GM21423 (cell line): Measurements from ENCODE around the gene RETREG2.

Experiments
- ATAC-seq: cut with Tn5 transposase; IDR thresholded peaks from one replicate; pipeline ENCODE4 v1.9.1; 2021; ENCODE audit warnings: mild to moderate bottlenecking, moderate library complexity; ENCODE audit not compliant: unreplicated experiment

The RETREG2 gene

GRCh38 chr2:219168526-219168925 is 9.5 kb upstream of the RETREG2 start:
- no peak for ATAC-seq

DNA sequence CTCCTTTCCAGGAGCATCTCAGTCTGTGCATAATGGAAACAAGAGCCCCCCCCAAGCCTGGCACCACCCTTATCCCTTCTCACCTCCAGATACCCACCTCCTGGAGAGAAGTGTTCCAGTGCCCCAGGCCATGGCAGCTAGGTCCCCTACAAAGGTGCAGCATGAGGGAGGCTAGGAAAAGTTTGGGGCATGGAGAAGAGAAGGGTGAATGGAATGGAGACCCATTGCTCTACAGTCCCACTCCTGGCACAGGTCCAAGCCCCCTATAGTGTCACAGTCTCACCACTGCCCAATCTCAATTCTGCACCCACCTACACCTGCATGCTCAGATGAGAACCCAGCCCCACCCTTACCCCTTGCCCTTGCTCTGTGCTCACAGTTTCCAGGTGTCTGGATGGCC is 9.1 kb upstream of the RETREG2 start:
- ATAC-seq: no peak

DNA sequence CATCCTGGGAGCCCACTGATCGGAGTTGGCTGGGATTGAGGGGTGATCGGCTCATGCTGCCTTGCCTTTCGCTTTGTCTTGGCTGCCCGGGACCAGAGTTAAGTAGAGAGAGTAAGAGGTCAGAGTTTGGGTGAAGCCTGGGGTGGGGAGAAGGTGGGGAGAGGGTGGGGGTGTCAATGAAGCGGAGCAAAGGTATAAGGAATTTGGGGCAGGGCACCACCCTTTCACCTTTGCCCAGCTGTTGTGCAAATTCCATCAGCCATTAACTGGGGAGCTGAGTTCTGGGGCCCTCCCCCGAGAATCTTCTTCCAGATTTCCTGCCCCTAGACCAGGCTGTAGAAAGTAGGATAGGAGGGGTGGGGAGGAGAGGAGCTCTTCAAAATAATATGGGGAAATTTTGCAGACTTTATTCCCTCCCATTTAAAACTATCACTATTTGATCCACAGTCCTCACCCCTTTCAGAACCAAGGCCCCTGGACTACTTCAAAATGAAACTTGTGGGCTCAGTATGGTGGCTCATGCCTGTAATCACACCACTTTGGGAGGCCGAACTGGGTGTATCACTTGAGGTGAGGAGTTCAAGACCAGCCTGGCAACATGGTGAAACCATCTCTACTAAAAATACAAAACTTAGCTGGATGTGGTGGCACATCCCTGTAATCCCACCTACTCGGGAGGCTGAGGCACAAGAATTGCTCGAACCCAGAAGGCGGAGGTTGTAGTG is 8.0 kb upstream of the RETREG2 start, which contains the start of gene SLC23A3:
TSS of gene SLC23A3 (minus strand) at position 100 of the 725 bp plus-strand sequence. CDS start at position 55, 45 bp downstream.
- no peak for ATAC-seq

DNA sequence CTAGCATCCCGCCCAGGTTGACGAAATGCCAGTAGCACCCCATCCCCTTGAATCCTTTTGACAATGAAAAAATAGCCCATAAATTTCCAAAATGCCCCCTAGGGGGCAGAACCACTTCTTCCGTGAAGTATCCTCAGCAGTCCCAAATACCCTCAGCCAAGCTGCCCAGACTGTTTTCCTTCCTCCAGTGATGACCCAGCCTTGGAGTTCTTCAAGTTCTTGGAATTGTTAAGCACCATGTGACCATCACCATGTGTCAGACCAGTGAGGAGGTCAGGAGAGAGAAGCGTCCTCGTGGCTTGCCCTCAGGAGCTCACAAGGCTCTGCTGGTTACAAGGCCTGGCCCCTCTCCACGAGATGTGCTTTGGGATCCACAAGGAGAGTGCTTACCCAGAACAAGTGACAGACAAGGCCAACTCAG is 6.8 kb upstream of the RETREG2 start:
- no peak for ATAC-seq

DNA sequence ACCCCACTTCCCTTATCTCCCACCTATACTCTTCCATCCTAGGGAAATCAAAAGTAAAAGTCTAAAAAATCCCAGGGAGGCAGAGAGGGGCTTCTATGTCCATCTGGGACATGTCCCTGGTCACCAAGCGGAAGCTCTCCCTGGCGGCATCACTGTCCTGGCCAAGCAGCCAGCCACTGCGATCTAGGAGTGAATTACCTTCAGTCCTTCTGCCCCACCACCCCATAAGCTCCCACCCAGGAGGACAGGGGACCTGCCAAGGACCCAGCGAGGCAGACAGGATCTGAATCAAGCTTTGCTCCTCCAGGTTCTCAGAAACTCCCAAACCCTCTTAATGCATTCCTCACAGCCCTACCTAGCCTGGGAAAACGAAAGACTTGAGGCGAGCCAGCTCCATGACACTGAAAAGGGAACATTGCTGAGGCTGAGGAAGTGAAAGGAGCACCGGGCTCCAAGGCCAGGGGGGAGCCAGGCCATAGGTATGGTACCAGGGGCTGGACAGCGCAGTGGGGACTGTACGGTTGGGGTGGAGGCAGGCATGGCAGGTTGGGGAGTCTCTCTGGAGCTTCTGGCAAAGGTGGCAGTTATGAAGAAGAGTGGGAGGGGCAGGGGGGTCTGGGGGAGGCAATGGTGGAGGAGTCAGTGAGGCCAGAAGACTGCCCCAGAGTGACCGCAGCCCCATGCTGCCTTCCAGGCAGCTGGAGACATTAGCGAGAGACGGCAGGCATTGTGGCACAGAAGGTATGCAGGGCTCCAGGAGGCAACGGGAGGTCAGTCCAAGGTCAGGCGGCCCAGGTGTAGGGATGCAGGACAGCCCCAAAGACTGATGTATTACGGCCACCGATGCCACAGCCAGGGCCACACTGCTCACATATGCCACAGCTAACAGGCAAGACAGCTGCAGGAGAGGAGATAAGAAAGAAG is 5.6 kb upstream of the RETREG2 start:
- no peak for ATAC-seq

GRCh38 chr2:219173176-219173575 is 4.9 kb upstream of the RETREG2 start:
- ATAC-seq: no peak

DNA sequence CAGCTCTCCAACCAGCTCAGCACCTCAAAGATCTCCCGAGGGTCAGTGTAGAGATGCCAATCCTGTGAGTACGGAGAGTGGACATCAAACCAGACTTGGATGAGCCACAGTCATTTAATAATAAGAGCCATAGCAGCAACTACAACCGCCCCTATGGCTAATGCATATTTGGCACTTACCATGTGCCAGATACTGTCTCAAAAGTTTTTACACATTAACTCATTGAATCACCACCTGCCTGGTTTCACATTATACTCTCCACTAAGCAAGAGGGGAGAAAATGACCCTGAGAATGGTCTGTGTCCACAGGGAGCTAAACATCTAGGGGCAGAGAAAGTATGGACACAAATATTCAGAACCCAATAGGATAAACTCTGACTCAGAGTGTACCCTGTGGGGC is 3.9 kb upstream of the RETREG2 start:
- no peak for ATAC-seq

GRCh38 chr2:219174801-219175200 is 3.3 kb upstream of the RETREG2 start:
- ATAC-seq: no peak

DNA sequence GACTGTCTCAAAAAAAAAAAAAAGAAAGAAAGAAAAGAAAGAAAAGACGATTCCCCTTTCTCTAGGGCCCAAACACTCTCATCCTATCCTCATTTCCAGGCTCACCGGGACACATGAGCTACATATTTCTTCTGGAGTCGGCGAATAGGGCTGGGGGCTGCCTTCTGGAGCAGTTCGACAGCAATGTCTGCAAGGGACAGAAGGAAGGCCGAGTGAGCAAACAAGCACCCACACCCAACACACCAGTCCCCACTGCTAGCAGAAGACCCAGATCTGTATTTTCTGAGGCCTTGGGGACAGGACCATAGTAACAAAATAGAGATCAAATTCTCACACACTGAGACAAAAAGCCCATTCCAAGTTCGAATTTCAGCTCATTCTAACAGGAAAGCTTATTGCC is 2.6 kb upstream of the RETREG2 start:
- no peak for ATAC-seq

DNA sequence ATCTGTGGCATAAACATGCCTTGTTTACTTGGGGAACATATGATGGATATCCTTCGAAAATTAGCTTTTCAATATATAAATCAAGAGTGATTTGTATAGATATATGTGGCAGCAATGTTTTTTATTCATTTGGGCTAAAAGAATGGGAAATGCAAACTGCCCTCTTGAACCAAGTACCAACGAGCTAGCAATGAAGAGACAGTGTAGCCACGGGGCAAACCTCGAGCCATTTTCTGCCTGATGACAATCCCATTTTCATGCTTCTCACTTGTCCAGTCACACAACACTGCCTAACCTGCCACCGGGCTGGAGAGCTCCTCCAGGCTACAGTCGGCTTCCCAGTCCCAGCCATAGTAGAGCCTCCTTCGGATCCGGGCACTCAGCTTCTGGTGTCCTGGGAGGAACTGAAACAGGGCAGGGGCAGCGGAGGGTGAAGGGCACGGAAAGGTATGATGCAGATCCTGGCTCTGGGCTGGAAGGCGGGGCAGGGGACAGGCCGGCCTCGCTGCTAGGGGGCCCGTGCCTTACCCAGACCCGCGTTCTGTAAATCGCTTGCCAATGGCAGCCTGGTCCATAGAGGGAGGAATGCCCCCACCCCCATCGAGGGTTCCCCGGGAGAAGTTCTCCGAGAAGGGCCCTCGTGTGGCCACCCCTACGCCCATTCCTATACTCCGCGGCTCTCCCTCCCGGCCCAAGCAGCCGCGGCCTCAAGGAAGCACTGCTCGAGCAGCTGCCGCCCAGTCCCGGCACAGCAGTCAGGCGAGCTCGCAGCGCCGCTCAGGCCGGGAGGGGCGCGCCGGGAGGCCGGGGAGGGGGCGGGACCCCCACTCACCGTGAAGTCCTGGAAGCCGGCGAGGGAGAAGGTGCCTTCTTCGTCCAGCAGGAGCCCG is 1.9 kb upstream of the RETREG2 start:
- ATAC-seq: peak; percentile 30

GRCh38 chr2:219176818-219177551 is 1.1 kb upstream of the RETREG2 start, which contains the start of gene CNPPD1:
CNPPD1 (minus strand) TSS chr2:219176925; CDS start chr2:219176828, 97 bp downstream.
- ATAC-seq: peak; percentile 58

DNA sequence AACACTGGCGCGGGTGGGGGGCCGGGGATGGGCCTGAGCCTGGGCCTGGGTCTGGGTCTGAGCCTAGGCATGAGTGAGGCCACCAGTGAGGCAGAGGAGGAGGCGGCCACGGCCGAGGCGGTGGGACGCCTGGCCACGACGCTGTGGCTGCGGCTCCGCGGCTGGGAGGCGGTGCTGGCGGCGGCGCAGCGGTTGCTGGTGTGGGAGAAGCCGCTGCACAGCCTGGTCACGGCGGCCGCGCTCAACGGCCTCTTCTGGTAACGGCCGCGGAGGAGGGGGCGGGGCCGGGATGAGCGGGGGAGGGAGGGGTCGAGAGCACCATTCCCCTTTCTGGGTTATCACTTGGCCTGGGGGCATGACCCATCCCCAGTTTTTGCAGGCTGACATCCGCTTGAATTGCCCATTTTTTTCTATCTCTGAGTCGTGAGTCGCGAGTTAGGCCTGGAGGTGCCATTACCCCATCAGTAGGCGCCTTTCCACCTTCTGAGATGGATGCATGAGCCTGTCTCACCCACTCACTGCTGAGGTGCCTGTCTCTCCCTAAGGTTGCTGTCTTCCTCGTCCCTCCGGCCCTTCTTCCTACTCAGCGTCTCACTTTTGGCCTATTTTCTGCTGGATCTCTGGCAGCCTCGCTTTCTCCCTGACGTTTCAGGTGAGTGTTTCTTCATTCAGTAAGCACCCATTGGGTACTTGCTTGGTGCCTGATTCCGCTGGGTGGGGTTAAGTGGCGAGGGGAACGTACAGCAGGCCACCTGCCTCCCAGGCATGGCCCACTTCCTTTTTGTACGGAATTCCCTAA is 501 bp downstream of the RETREG2 start:
- peak; percentile 5 for ATAC-seq

- ATAC-seq: no peak
Measured at GRCh38 chr2:219179601-219180465, 1.8 kb downstream of the RETREG2 start.

DNA sequence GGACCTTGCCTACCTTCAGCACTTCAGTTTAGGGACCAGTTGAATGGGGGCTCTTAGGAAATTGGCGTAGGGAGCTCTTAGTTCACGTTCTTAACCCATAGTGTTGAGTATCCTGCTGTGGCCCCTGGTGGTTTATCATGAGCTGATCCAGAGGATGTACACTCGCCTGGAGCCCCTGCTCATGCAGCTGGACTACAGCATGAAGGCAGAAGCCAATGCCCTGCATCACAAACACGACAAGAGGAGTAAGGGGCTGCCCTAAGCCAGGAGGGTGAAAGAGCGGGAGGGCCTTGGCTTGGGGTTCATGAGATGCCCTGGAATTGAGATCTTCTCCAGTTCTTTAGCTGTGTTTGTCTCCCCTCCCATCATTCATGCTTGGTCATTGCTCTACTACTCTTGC is 2.9 kb downstream of the RETREG2 start:
- no peak for ATAC-seq

- ATAC-seq: no peak
Measured at GRCh38 chr2:219181531-219181930, 3.5 kb downstream of the RETREG2 start.

GRCh38 chr2:219182331-219183150 is 4.5 kb downstream of the RETREG2 start:
- no peak for ATAC-seq

GRCh38 chr2:219183151-219183772 is 5.2 kb downstream of the RETREG2 start:
- ATAC-seq: no peak
